ENCODE results near the gene CCDC178.

DNA sequence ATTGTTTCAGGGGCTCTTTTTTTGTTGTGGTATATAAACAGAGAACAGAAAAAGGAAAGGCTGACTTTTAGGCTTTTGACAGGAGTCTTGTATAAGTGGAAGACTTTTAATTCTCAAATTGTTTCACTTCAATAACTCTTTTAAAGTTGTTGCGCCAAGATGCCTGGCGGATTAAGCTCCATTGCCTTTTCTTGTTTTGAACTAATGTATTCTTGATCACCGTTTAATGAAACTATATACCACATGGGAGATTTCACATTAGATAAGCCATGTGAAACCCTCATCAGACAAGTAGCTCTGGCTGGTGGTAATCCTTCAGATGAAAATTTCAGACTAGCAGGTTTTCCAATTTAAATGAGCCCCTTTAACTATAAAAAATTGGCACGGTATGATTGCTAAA is 257.4 kb downstream of the CCDC178 start:
- no peak for TF ChIP-seq POLR2AphosphoS5 (IDR thresholded peaks at IDR 0.05)
- TF ChIP-seq, protein P1, sequence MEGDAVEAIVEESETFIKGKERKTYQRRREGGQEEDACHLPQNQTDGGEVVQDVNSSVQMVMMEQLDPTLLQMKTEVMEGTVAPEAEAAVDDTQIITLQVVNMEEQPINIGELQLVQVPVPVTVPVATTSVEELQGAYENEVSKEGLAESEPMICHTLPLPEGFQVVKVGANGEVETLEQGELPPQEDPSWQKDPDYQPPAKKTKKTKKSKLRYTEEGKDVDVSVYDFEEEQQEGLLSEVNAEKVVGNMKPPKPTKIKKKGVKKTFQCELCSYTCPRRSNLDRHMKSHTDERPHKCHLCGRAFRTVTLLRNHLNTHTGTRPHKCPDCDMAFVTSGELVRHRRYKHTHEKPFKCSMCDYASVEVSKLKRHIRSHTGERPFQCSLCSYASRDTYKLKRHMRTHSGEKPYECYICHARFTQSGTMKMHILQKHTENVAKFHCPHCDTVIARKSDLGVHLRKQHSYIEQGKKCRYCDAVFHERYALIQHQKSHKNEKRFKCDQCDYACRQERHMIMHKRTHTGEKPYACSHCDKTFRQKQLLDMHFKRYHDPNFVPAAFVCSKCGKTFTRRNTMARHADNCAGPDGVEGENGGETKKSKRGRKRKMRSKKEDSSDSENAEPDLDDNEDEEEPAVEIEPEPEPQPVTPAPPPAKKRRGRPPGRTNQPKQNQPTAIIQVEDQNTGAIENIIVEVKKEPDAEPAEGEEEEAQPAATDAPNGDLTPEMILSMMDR (IDR thresholded peaks at IDR 0.05): no peak

All from prostate gland (tissue), 2 donors.